Activated CD4-positive, alpha-beta T cell treated with anti-CD3 and anti-CD28 coated beads, Interleukin-2, amount 10 ng/mL, durations not matched to agents 24 days and 14 days (primary cell): ENCODE measurements around the gene OSBPL6. TPM values are rescaled to one million over a fixed set of nuclear protein-coding genes. Genes with fewer than 3 reads are reported as not detected.
"Not testable (repeated sequence)": the region's sequence is repeated elsewhere in the genome, so short reads cannot be mapped to it uniquely, and the experiment has no call there.

ENCODE experiments used
- DNase-seq: peaks from one replicate; pipeline ENCODE4 v3.0.0; 2022
- H3K27ac Mint-ChIP-seq: one replicate; pipeline ENCODE4 v1.8.0; 2022; ENCODE audit warnings: mild to moderate bottlenecking, mixed read lengths
- H3K27me3 Mint-ChIP-seq: one replicate; pipeline ENCODE4 v1.8.0; 2022; ENCODE audit warnings: mixed read lengths
- H3K36me3 Mint-ChIP-seq: one replicate; pipeline ENCODE4 v1.8.0; 2022; ENCODE audit warnings: low read depth, mild to moderate bottlenecking, mixed read lengths
- H3K4me1 Mint-ChIP-seq: one replicate; pipeline ENCODE4 v1.8.0; 2021; ENCODE audit warnings: mixed read lengths
- H3K4me3 Mint-ChIP-seq: one replicate; pipeline ENCODE4 v1.8.0; 2022; ENCODE audit warnings: mild to moderate bottlenecking, moderate library complexity, mixed read lengths
- H3K9me3 Mint-ChIP-seq: one replicate; pipeline ENCODE4 v1.8.0; 2021; ENCODE audit warnings: mixed read lengths
- intact Hi-C: fragments of 100-400 bp; cut with micrococcal nuclease; formaldehyde crosslinking; loops from one replicate; pipeline ENCODE4 v1.15.1; 2023
- total RNA-seq: library from RNA; stranded (reverse); gene quantifications from 2 replicates; pipeline ENCODE4 v1.2.3, GENCODE V29; 2022

OSBPL6 gene
- total RNA-seq, 1 donor from 2014 or later, result 1.1 TPM

GRCh38 chr2:178323331-178323730 lies 129.0 kb downstream of the OSBPL6 start:
- H3K36me3 Mint-ChIP-seq, intact Hi-C loops, H3K4me1 Mint-ChIP-seq, H3K9me3 Mint-ChIP-seq, H3K27ac Mint-ChIP-seq, H3K4me3 Mint-ChIP-seq, DNase-seq: not testable (repeated sequence)
- peaks cover 37% of the 10 kb centered on the region for H3K27me3 Mint-ChIP-seq

- Mint-ChIP-seq H3K27me3 (peaks cover 33% of the 10 kb centered on the region), H3K36me3 (no peaks in the 10 kb centered on the region), H3K9me3 (no peaks in the 10 kb centered on the region), H3K4me1 (no peaks in the 10 kb centered on the region), H3K27ac (no peak overlapping the region), H3K4me3 (no peak overlapping the region)
- intact Hi-C loops, result no loop called here
- DNase-seq, result no peak
These were observed 129.8 kb downstream of the OSBPL6 start for GRCh38 chr2:178324077-178324476.

- Mint-ChIP-seq H3K4me1 (no peaks in the 10 kb centered on the region), H3K27me3 (peaks cover 28% of the 10 kb centered on the region), H3K9me3 (no peaks in the 10 kb centered on the region), H3K4me3 (no peak overlapping the region), H3K27ac (no peak overlapping the region), H3K36me3 (no peaks in the 10 kb centered on the region)
- intact Hi-C loops, result no loop called here
- DNase-seq, result no peak
These were observed 131.0 kb downstream of the OSBPL6 start for GRCh38 chr2:178325268-178325667.

- no peaks in the 10 kb centered on the region for H3K36me3 Mint-ChIP-seq
- no peak for DNase-seq
- H3K27ac Mint-ChIP-seq, result no peak overlapping the region
- intact Hi-C loops, result no loop called here
- no peaks in the 10 kb centered on the region for H3K9me3 Mint-ChIP-seq
- H3K4me1 Mint-ChIP-seq, result no peaks in the 10 kb centered on the region
- peaks cover 20% of the 10 kb centered on the region for H3K27me3 Mint-ChIP-seq
- H3K4me3 Mint-ChIP-seq, result no peak overlapping the region
These were observed 133.2 kb downstream of the OSBPL6 start for GRCh38 chr2:178327516-178327915.

- intact Hi-C loops, result no loop called here
- Mint-ChIP-seq H3K9me3 (no peaks in the 10 kb centered on the region), H3K36me3 (no peaks in the 10 kb centered on the region), H3K27ac (no peak overlapping the region), H3K27me3 (peaks cover 20% of the 10 kb centered on the region), H3K4me3 (no peak overlapping the region), H3K4me1 (no peaks in the 10 kb centered on the region)
- no peak for DNase-seq
These were observed 133.7 kb downstream of the OSBPL6 start for GRCh38 chr2:178328037-178328436.

GRCh38 chr2:178330175-178331017 lies 136.1 kb downstream of the OSBPL6 start:
- H3K9me3 Mint-ChIP-seq, result no peaks in the 10 kb centered on the region
- no peaks in the 10 kb centered on the region for H3K4me1 Mint-ChIP-seq
- no peak overlapping the region for H3K4me3 Mint-ChIP-seq
- H3K27me3 Mint-ChIP-seq, result peaks cover 8% of the 10 kb centered on the region
- H3K27ac Mint-ChIP-seq, result no peak overlapping the region
- H3K36me3 Mint-ChIP-seq, result no peaks in the 10 kb centered on the region
- intact Hi-C loops, result no loop called here
- no peak for DNase-seq

- no peaks in the 10 kb centered on the region for H3K36me3 Mint-ChIP-seq
- H3K27ac Mint-ChIP-seq, result no peak overlapping the region
- no peak for DNase-seq
- peaks cover 6% of the 10 kb centered on the region for H3K27me3 Mint-ChIP-seq
- H3K9me3 Mint-ChIP-seq, result no peaks in the 10 kb centered on the region
- intact Hi-C loops, result no loop called here
- no peaks in the 10 kb centered on the region for H3K4me1 Mint-ChIP-seq
- no peak overlapping the region for H3K4me3 Mint-ChIP-seq
These were observed 137.4 kb downstream of the OSBPL6 start for GRCh38 chr2:178331474-178332432.

- intact Hi-C loops, result no loop called here
- H3K4me1 Mint-ChIP-seq, result no peaks in the 10 kb centered on the region
These were observed 139.5 kb downstream of the OSBPL6 start for GRCh38 chr2:178333851-178334250.

GRCh38 chr2:178335230-178335629 lies 140.9 kb downstream of the OSBPL6 start:
- no peak for DNase-seq
- peaks cover 8% of the 10 kb centered on the region for H3K27me3 Mint-ChIP-seq
- H3K4me3 Mint-ChIP-seq, result no peak overlapping the region
- H3K4me1 Mint-ChIP-seq, result no peaks in the 10 kb centered on the region
- no peak overlapping the region for H3K27ac Mint-ChIP-seq
- H3K9me3 Mint-ChIP-seq, result no peaks in the 10 kb centered on the region
- intact Hi-C loops, result no loop called here
- no peaks in the 10 kb centered on the region for H3K36me3 Mint-ChIP-seq

More at GRCh38 chr2:178333851-178334250, 139.5 kb downstream of the OSBPL6 start:
- no peaks in the 10 kb centered on the region for H3K36me3 Mint-ChIP-seq
- H3K27ac Mint-ChIP-seq, result no peak overlapping the region
- no peak overlapping the region for H3K4me3 Mint-ChIP-seq
- no peak for DNase-seq
- H3K9me3 Mint-ChIP-seq, result no peaks in the 10 kb centered on the region
- H3K27me3 Mint-ChIP-seq, result peaks cover 6% of the 10 kb centered on the region

GRCh38 chr2:178344121-178344520 lies 149.8 kb downstream of the OSBPL6 start:
- Mint-ChIP-seq H3K4me1 (no peaks in the 10 kb centered on the region), H3K36me3 (no peaks in the 10 kb centered on the region), H3K27ac (no peak overlapping the region), H3K9me3 (no peaks in the 10 kb centered on the region), H3K4me3 (no peak overlapping the region), H3K27me3 (peaks cover 41% of the 10 kb centered on the region)
- intact Hi-C loops, result no loop called here
- DNase-seq, result no peak

- no peak overlapping the region for H3K4me3 Mint-ChIP-seq
- H3K27me3 Mint-ChIP-seq, result peaks cover 44% of the 10 kb centered on the region
- no peak overlapping the region for H3K27ac Mint-ChIP-seq
- no peaks in the 10 kb centered on the region for H3K9me3 Mint-ChIP-seq
- no peak for DNase-seq
- intact Hi-C loops, result no loop called here
- H3K36me3 Mint-ChIP-seq, result no peaks in the 10 kb centered on the region
- no peaks in the 10 kb centered on the region for H3K4me1 Mint-ChIP-seq
These were observed 151.6 kb downstream of the OSBPL6 start for GRCh38 chr2:178345951-178346350.

- no peaks in the 10 kb centered on the region for H3K36me3 Mint-ChIP-seq
- H3K9me3 Mint-ChIP-seq, result no peaks in the 10 kb centered on the region
- intact Hi-C loops, result no loop called here
- H3K27ac Mint-ChIP-seq, result no peak overlapping the region
- no peaks in the 10 kb centered on the region for H3K4me1 Mint-ChIP-seq
- no peak for DNase-seq
- H3K4me3 Mint-ChIP-seq, result no peak overlapping the region
- peaks cover 32% of the 10 kb centered on the region for H3K27me3 Mint-ChIP-seq
These were observed 155.7 kb downstream of the OSBPL6 start for GRCh38 chr2:178350051-178350450.

GRCh38 chr2:178357704-178358103 lies 163.4 kb downstream of the OSBPL6 start:
- H3K27me3 Mint-ChIP-seq, H3K27ac Mint-ChIP-seq, DNase-seq, intact Hi-C loops, H3K4me1 Mint-ChIP-seq, H3K4me3 Mint-ChIP-seq, H3K36me3 Mint-ChIP-seq: not testable (repeated sequence)
- peaks cover 19% of the 10 kb centered on the region for H3K9me3 Mint-ChIP-seq
